GM12892 (cell line): Measurements from ENCODE around the gene FCN2.

Source experiments
- DNase-seq: peaks from one replicate; pipeline ENCODE4 v3.0.0; 2011; ENCODE audit not compliant: insufficient read length
- FAIRE-seq: peaks from 2 replicates; lab custom pipeline; 2011; peaks lifted over from hg19 to GRCh38; lab: Jason Lieb, UNC
- POLR2A ChIP-seq: IDR thresholded peaks from 2 replicates; pipeline ENCODE4 v1.6.1; 2011; ENCODE audit warnings: low read depth, low read length, control low read depth
- POLR2AphosphoS5 ChIP-seq: IDR thresholded peaks from 2 replicates; pipeline ENCODE4 v1.6.1; 2011; ENCODE audit warnings: low read depth, low read length, control low read depth
- TAF1 ChIP-seq: IDR thresholded peaks from 2 replicates; pipeline ENCODE4 v1.6.1; 2011; ENCODE audit warnings: low read depth, mild to moderate bottlenecking, control low read depth, low read length, borderline replicate concordance

The FCN2 gene

DNA sequence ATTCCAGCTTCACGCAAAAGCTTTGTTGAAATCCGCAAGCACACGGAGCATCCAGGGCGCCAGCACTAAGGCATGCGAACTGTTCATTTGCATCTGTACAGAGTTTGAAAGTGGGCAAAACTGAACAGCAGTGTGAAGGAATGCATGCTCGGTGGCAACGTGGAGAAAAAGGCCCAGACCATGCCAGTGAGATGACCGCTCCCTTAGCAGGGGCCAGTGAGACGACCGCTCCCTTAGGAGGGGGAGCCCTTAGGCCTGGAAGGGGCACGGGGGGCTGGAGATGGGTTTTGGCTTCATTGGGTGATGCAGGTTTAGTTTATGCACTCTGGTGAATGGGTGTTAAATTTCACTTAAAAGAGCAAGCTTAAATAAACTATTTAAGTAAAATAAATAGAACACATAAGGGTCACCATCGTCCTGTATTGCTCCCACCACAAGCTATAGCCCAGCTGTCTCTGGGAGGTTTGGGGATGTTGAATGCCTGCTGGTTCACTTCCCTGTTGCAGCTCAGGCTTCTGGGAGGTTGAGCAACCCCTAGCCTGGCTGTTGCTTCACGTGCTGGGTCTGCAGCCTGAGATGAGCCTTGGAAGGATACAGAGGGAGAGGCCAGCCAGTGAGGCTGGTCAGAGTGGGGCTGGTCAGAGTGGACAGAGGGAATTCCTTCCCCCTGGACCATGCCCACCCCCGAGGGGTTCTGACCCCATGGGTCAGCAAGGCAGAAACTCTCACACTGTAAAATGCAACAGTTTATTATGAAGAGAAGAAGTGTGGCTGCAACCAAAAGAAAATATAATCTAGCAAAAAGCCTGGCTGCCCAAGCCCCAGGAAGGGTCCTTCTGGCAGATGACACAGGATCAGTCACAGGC lies 41.7 kb downstream of the FCN2 start:
- FAIRE-seq, result no peak

DNA sequence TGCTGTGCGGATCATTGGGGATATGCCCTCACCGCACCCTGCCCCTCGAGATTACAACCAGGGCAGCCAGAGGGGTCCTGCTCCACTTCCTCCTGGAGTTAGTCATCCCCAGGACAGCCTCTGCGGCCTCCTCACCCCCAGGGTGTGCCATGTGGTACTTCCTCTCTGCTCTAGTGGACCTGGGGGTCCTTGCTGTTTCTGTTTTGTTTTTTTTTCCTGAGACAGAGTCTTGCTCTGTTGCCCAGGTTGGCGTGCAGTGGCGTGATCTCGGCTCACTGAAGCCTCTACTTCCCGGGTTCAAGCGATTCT lies 42.3 kb downstream of the FCN2 start:
- FAIRE-seq, result no peak
- TF ChIP-seq TAF1 (no peak), POLR2A (no peak), POLR2AphosphoS5 (no peak)
- DNase-seq, result no peak

More for the DNA sequence above, 41.7 kb downstream of the FCN2 start:
- no peak for TF ChIP-seq POLR2A
- no peak for TF ChIP-seq TAF1
- TF ChIP-seq POLR2AphosphoS5, result no peak
- DNase-seq, result no peak

DNA sequence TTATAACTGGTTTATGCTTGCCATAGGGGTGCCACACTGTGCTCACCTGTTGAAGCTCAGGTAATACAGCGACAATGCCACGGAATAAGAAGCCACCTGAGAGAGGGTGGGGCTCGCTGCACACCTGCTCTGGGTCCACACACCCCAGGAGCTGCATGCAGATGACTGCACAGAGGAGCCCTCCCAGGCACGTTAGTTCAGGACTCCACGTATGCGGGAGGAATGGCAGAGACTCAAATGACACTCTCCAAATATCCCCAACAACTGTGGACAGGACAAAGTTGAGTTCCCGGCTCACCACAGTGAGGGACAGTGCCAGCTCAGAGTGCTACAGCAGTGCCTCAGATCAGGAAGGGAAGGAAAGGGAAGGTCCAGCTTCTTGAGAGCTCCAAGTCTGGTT lies 42.9 kb downstream of the FCN2 start:
- no peak for TF ChIP-seq POLR2AphosphoS5
- no peak for TF ChIP-seq POLR2A
- no peak for TF ChIP-seq TAF1
- DNase-seq, result no peak
- no peak for FAIRE-seq

DNA sequence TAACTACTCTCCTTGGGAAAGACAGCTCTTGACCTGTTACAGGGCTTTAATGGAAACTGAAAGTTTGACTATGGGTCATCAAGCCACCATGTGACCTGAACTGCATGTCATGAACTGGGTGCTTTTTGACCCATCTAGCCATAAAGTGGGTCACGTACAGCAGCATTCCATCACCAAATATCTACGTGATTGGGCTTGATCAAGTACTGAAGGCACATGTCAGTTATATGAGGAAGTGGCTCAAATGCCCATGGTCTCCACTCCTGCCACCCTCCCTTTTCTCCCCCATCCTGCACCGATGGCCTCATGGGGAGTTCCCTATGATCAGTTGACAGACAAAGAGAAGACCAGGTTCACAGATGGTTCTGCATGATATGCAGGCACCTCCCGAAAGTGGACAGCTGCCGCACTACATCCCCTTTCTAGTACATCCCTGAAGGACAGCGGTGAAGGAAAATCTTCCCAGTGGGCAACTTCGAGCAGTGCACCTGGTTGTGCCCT lies 44.5 kb downstream of the FCN2 start:
- TF ChIP-seq POLR2A (no peak), TAF1 (no peak), POLR2AphosphoS5 (no peak)
- no peak for DNase-seq
- FAIRE-seq, result no peak

DNA sequence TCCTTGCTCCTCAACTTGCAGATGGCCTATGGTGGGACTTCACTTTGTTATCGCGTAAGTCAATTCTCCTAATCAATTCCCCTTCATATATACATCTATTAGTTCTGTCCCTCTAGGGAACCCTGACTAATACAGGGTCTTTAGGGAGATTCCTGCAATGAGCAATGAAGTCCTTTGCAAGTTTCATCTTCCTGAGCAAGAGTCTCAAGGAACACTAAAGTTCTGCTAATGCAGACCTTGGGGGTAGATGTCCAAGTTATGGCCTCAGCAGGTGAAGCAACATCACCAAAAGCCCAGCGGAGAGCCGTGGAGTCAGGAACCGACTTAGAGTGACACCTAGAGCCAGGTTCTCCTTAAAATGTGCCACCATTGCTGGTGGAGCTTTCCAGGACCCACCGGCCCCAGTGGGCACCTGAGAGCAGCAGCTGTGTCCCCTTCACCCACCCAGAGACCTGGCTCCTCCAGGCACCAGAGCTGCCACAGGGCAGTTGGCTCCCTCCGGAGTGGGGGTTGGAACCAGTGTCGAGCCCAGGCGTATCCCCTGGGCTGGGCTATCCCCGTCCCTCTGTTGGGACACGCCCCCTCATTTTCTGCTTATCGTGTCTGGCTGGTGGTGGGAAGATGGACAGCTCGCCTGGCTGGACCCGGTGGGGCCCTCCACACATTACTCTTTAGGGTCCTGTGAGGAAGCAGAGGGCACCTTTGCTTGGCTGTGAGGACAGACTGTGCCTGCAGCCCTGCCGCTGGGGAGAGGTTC lies 48.0 kb downstream of the FCN2 start:
- DNase-seq (no peak), FAIRE-seq (no peak)
- no peak for TF ChIP-seq TAF1
- TF ChIP-seq POLR2A, result no peak
- TF ChIP-seq POLR2AphosphoS5, result no peak

DNA sequence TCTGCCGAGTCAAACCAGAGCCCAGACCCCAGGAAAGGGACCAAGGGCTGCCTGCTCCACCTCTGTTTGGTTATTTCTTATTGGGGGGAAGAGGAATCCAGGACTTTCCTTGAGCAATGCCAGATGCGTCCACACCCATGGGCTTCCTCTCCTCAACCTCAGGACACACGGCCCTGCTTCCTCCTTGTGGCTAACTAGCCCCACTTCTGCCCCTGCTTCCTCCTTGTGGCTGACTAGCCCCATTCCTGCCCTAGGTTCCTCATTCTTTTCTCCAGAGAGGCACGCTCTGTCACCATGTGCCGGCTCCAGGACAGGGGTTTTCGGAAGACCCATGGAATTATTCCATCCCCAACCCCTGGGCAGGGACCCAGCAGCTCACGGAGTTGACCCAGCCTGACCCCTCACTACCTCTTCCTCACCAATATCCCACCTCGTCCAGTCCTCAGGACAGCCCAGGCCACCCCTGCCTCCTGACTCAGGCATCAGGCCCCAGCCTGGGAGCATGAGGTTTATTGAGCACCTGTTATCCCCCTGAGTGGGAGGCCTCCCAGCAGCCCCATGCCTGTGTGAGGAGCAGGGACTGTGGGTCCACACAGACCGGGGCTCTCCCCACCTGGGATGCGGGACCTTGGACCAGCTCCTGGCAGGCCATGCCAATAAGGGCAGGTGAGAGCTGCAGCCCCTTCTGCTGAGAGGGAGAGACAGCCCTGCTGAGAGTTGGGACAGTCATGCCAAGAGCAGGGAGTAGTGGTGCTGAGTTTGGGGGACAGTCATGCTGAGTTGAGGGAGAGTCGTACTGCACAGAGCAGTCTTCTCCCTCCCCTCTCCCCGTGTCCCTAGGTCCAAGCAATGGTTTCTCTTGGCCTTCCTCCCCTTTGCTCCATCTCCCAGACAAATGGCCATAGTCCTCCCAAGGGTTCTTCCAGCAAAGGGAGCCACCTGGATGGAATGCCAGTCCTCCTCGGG lies 48.9 kb downstream of the FCN2 start:
- FAIRE-seq (no peak), DNase-seq (no peak)
- TF ChIP-seq POLR2AphosphoS5 (no peak), POLR2A (no peak), TAF1 (no peak)

DNA sequence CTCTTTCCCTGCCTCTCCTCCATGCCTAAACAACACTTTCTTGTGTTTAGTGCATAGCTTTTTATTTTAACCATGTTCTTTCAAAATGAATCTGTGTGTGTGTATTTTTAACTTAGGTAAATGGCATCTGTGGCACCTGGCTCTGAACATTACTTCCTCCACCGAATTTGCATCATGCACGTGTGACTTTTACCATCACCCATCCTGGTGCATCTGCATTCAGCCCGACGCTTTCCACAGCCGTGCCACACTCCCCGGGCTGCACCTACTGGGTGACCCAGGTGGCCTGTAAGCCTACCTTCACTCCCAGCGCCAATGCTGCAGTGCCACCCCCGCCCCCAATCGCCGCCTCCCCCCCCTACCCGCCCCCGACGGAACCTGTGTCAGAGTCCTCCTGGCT lies 49.8 kb downstream of the FCN2 start:
- TF ChIP-seq TAF1, result no peak
- TF ChIP-seq POLR2AphosphoS5, result no peak
- no peak for TF ChIP-seq POLR2A
- DNase-seq, result no peak
- FAIRE-seq, result no peak

DNA sequence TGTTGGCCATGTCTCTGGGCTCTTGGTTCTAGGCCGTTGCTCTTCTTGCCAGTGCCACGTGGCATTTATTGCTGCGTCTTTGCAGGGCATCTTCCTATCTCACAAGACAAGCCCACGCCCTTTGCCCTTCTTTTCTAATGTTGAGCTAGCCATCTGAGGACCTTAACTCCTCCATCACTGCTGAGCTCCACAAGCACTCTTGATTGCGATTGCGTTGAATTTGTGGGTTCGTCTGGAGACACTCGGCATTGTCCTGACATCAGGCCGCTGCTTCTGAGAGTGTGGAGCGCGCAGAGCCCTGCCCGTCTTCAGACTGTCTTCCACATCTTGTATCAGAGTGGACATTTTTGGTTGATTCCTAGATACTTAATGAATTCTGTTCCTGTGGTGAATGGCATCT lies 51.6 kb downstream of the FCN2 start:
- no peak for DNase-seq
- FAIRE-seq, result no peak
- TF ChIP-seq POLR2A (no peak), POLR2AphosphoS5 (no peak), TAF1 (no peak)

DNA sequence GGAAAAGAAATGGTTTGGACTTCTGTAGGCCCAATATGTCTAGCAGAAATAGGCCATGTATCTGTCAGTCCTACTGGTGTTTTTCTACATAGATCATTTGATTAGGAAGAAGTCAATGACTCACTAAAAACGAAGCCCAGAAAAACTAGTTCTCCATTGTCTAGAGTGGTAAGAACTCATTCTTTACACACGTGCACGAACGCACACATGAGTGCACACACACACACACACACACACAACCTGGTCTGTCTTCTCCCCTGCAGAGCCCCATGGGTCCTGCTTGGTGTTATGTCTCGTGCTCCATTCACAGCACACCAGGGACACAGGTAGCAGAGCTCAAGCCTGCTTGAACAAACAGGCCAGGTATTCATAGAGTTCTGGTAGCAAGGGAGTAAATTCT lies 52.0 kb downstream of the FCN2 start:
- FAIRE-seq, result no peak
- TF ChIP-seq POLR2A (no peak), POLR2AphosphoS5 (no peak), TAF1 (no peak)
- DNase-seq, result no peak

DNA sequence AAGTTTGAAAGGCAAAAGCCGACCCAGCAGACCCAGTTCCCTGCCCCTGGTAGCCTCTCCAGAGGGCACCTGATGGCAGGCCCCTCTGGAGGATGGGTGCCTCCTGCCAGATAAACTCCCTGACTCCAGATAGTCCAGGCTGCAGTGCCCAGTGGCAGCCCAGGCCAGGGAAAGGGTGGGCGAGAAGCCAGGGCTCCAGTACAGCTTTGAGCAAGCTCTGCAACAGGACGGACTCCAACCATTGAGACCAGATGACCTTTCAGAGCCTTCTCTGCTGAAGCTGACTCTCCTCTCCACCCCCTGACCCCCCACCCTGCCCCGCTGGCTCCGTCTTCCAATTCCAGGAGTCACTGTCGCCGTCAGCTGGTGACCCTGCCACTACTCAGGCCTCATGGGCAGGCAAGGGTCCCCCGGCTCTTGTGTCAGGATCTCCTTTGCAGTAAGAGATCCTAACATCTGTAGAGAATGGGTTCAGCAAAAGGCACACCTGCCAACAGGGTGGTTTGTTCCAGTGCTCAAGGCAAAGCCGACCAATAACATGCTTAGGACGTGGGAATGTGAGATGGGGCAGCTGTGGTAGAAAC lies 52.6 kb downstream of the FCN2 start:
- DNase-seq, result no peak
- no peak for FAIRE-seq
- TF ChIP-seq POLR2A (no peak), TAF1 (no peak), POLR2AphosphoS5 (no peak)
